D341Med (cell line): ENCODE measurements around the gene ST6GALNAC2.
"Not testable (repeated sequence)": the region's sequence is repeated elsewhere in the genome, so short reads cannot be mapped to it uniquely, and the experiment has no call there.

Source experiments
- DNase-seq: peaks from one replicate; pipeline ENCODE4 v3.0.0; 2012; ENCODE audit warnings: low spot score

The ST6GALNAC2 gene

DNA sequence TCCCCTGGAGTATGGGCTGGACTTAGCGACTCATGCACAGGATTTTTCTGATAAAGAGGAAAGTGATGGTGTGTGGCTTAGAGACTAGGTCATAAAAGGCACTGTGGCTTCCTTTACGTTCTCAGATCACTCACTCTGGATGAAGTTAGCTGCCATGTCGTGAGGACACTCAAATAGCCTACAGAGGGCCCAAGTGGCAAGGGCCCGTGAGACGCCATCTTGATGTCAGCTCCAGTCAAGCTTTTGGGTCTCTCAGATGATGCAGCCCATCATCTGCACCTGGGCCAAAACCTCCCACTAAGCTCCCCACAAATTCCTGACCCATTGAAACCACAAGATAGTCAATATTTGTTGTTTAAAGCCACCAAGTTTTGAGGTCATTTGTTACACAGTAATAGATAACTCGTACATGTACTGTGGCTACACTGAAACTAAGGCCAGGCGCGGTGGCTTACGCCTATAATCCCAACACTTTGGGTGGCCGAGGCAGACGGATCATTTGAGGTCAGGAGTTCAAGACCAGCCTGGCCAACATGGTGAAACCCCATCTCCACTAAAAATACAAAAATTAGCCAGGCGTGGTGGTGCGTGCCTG lies 14.7 kb downstream of the ST6GALNAC2 start:
- no peak for DNase-seq

DNA sequence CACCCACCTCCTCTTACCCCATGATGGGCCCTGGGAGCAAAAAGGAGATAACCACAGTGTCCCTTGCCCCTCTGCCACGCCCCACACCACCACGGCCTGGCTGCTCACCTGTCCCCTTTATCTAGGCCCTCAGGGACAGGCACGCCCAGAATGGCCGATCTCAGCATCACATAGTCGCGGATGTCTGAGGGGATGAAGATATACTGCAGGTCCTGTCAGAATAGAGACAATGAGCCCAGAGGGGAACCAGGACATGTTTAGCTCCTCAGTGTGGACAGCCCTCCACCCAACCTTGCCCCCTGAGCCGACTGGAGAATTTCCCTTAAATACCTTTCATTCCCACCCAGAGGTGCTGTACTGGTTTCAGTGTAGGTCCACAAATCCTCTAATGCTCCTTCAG lies 15.2 kb downstream of the ST6GALNAC2 start:
- no peak for DNase-seq

DNA sequence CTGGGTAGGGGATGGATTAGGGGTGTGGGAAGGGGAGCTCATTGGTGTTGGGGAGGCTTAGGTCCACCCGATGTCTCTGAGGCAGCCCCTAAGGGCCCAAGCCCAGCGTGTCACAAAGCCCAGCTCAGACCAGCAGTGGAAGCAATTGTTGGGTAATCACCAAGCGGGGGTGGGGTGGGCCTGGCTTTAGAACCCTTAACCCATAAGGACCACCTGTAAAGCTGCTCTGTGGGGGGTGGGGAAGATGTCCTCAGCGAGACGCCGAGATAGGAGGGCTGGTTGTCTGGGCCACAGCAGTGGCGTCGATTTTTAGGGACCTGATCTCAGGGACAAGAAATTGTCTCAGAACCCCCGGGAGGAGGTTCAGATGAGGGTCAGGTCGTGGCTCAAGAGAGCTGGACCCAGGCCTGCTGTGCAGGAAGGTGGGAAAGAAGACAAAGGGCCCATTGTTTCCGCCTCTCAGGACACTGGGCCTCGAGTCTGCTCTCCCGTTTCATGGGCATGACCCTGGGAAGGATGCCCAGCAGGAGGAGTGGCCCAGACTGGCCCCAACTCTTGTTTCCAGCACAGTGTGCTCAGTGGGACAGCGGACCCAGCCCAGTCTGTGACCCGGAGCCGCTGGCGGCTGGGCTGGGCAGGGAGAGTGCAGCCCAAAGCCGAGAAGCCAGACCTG lies 15.9 kb downstream of the ST6GALNAC2 start:
- peak; percentile 39 for DNase-seq

DNA sequence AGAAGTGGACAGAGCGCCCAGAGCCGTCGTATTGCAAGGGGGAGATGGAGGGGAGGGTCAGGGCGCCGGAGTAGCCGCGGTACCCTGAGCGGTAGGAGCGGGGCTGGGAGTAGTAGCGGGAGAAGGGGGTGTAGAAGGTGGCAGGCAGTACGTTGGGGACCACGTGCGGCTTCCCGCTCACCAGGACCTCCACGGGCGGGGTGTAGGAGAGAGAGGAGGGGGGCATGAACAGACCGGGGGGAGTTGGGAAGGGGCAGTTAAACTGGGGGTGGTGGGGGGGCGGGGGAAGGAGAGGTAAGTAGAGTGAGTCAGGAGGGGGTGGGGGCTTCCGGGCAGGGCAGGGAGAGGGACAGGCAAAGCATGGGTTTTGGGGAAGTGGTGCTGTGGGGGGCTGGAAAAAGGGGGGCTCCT lies 16.8 kb downstream of the ST6GALNAC2 start:
- peak; percentile 63 for DNase-seq

DNA sequence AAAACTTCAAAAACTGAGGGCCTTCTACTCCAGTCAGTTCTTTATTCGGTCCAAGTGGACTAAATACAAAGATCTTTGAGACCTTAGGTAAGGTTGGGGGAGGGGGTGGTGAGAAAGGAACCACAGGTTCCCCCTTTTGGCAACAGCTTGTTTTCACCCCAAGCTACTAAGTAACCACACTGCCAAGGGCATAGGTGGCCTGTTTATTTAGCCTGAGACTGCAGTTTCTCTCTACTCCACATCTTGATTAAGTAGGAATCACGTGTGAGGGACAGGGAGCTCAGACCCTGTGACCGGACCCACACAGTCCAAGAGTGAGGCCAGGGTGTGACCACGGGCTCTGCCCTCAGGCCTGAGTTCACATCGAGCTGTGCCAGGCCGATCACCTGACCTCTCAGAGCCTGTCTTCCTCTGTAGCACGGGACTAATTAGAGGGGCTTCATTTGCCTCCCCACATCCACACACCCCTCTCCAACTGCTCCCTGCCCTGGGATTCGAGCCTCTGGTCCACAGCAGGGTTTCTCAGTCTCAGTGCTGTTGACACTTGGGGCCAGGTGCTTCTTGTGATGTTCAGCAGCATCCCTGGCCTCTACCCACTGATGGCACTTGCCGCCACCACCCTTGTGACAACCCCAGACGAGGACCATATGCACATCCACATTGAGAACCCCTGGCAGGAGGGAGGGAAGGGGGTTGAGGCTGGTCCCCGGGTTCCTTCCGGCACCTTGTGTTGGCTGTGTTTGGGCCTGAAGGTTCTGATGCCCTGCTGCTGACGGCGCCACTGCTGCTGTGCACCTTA lies 17.8 kb downstream of the ST6GALNAC2 start:
- peak; percentile 47 for DNase-seq

DNA sequence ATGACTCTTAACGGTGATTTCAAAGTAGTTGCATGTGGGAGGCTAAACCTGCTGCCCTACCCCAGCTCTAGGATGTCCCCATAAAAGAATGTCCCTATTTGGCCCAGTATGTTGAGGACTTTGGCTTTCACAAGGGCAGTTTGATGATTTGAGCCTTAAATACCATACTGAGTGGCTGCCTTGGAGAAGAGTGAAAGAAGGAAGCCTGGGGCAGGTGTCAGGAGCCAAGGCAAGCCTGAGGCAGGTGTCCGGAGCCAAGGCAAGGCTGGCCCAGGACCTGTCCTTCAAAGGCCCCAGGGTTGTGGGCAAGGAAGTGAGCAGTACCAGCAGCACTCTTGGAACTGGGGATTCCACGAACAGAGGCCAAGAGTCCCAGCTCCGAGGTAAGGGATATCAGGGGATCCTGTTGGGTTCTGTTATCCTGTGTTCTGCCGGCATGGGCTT lies 18.6 kb downstream of the ST6GALNAC2 start:
- peak; percentile 37 for DNase-seq

DNA sequence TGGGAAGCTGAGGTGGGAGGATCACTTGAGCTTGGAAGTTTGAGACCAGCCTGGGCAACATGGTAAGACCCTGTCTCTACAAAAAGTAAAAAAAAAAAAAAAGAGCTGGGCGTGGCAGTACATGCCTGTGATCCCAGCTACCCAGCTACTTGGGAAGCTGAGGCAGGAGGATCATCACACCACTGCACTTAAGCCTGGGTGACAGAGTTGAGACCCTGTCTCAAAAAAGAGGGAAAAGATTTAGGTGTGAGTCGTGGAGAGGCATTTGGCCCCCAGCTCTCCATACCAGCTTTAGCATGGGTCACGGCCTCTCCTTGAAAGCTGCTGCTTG lies 19.1 kb downstream of the ST6GALNAC2 start:
- no peak for DNase-seq

DNA sequence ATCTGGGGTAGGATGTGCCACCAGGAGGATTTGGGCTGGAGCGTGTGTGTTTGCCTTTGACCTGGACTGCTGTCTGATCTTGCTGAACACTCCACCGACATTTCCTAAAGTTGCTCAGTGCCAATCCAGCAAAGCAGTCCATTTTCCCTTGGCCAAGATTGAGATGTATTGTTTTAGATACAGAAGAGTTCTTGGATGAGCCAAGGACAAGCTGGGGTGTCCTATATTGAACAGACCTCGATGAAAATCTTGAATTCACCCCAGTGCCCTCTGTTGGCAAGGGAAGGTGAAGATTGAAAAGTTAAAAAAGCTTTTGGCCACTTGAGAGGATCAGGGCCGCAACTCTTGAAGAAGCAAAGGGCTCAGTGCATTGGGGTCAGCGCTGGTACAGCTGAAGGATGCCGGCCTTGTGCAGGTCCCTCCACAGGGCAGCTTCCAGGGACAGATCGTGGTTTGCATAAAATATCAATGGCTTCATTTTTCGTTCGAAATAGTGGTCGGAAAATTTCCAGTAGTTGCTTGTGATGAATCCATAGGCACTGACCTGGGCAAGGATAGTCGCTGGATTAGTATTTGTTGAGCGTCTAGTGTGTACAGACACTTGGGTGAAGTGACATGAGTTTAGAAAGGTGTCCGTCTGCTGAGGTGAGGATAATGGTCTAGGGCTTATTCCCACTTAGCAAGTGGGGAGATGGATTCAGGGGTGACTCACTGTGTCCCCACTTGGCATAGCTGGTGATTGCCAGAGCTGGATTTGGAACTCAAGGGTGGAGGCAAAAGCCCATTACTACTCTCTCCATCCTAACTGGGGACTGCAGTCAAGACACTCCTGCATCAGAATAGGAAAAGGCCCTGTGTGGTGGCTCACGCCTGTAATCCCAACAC lies 19.7 kb downstream of the ST6GALNAC2 start:
- DNase-seq: peak; percentile 30

DNA sequence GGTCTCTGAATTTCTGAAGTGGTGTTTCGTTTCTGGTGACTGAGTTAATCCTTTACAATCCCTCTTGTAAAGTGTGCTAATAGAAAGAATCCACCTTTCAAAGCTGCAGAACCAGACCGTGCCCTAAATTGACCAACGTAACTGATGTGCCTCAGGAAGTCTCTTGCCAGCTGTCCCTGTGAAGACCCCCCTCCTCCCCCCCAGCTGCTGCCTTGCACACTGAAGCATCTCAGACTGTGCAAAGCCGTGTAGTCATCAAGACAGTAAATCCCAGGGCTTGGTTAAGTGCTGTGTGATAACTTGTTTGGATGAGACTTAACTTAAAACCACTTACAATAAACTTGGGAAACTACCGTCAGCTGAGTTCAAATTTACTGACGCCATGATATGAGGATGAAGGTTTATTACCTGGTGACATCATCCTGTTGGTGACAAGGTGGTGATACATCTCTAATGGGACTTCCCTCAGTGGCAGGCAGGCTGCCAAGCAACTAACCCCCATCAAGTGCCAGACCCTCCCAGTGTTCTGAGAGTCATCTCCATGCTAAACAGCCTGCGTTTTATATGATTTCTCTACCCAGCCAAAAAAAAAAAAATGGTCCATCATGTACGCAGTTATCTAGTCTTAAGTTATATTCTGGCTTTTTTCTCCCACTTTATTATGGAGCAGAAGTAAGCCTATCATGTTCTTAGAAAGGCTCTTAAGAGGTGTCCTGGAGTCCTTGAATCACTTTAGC lies 20.5 kb downstream of the ST6GALNAC2 start:
- DNase-seq: peak; percentile 44

DNA sequence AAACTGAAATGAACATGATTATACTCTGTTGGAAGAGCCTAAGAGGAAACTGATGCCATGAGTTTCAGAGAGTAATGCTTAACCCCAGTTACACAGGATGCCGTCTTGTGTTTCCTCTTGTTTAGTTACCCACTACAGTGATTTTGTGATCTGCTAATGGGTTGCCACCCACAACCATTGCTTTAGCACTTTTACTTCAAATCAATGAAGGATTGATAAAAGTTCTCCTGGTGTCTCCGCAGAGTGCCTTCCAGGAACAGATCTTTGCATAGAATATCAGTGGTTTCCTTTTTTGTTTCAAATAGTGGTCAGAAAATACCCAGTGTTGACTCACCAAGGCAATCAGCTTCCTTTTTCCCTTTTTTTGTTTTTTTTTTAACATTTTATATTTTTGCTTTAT lies 22.3 kb downstream of the ST6GALNAC2 start:
- DNase-seq: not testable (repeated sequence)

DNA sequence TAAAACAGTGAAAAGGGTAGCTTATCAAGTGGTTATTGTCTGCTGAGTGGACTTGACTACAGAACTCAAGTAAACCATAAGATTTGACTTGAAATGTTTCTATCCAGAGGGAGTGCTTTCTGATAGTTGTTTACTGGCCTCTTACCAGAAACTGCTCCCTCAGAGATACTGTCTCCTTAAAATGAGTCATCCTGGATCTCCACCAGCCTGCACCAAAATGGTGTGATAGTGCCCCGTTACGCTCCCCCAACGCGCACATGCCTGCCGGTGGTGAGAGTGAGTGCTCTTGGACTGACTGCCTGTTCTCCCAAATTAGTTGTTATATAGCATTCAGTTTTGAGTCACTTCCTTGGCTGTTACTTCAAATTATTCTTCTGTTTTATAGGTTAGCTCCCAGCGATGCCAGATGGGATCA lies 22.9 kb downstream of the ST6GALNAC2 start:
- no peak for DNase-seq

DNA sequence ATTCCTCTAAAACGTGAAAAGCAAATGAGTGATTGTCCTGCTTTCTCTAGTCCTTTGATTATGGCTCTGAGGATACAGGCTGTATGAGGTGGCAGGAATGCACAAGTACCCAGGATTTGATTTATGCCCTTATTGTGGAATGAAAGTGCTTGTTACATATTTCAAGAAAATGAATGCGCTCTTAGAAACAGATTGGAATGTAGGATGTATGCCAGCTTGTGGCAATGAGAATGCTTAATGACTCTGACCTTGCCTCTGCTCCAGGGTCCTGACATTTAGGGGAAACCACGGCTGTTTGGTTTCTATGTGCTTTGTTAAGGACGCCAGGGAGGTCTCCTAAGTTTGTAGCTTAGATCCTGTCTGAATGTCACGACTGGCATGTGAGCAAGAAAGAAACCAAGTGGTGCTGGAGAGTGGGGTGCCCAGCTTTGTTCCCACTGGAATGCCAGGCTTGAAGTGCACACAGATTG lies 23.8 kb downstream of the ST6GALNAC2 start:
- DNase-seq: no peak

DNA sequence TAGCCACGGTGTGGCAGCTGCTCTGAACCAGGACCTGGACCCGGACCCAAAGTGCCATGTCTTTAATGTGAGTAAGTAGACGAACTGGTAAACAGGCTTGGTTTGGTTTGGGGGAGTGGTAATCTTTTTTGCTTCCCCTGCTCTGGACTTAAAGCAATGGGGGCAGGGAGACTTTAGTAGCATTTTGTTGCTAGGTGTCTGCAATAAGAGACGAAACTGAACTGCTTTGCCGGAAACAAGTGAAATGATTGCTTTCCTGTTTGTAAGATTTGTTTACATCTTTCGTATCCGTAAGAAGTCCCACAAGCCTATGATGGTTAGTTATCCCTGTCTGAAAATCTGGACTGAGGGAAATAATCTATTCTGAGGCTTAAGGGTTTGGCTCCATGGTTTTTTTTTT lies 24.3 kb downstream of the ST6GALNAC2 start:
- no peak for DNase-seq

DNA sequence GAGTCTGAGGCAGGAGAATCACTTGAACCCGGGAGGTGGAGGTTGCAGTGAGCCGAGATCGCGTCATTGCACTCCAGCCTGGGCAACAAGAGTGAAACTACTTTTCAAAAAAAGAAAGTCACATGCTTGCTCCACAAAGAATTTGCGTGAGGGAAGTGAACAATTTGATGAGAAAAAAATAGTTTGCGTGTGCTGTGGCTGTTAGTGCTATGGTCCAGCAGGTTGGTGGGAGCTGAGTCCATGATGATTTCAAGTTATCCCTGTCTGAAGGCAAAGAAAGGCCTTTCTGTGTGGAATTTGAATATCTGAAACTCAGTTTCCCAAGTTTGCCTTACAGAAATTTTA lies 24.8 kb downstream of the ST6GALNAC2 start:
- no peak for DNase-seq

DNA sequence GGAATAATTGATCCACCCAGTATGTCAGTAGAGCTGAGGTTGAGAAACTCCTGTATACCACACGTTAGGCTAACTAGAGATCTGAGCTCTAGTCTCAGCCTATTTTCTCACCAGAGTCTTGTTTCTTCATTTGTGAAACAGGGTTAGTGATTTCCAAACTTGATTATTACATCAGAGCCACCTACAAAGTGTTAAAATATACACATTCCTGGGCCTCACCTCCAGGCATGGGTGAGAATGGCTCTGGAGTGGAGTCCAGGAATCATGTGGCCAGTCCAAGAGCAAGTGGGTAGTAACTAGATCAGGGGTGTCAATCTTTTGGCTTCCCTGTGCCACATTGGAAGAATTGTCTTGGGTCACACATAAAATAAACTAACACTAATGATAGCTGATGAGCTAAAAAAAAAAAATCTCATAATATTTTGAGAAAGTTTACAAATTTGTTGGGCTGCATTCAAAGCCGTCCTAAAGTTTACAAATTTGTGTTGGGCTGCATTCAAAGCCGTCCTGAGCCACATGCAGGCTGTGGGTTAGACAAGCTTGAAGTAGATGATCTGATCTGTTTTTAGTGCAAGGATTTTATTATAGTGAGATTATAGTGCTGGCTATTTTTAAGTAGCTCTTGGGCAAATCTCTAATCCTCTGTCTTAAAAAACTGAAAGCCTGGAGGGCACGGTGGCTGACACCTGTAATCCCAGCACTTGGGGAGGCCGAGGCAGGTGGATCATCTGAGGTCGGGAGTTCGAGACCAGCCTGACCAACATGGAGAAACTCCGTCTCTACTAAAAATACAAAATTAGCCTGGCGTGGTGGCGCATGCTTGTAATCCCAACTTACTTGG lies 25.4 kb downstream of the ST6GALNAC2 start:
- no peak for DNase-seq

DNA sequence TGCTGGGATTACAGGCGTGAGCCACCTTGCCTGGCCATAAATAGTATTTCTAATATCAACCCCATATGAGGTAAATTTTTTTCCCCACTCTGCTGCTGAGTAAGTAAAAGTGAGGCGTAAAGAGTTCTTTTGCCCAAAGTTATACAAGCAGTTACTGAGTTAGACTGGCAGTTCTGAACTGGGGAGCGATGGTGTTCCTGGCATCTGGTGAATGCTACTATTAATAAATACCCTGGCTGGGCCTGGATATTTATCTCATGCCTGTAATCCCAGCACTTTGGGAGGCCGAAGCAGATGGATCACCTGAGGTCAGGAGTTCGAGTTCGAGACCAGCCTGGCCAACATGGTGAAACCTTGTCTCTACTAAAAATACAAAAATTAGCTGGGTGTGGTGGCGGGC lies 26.2 kb downstream of the ST6GALNAC2 start:
- DNase-seq: not testable (repeated sequence)

DNA sequence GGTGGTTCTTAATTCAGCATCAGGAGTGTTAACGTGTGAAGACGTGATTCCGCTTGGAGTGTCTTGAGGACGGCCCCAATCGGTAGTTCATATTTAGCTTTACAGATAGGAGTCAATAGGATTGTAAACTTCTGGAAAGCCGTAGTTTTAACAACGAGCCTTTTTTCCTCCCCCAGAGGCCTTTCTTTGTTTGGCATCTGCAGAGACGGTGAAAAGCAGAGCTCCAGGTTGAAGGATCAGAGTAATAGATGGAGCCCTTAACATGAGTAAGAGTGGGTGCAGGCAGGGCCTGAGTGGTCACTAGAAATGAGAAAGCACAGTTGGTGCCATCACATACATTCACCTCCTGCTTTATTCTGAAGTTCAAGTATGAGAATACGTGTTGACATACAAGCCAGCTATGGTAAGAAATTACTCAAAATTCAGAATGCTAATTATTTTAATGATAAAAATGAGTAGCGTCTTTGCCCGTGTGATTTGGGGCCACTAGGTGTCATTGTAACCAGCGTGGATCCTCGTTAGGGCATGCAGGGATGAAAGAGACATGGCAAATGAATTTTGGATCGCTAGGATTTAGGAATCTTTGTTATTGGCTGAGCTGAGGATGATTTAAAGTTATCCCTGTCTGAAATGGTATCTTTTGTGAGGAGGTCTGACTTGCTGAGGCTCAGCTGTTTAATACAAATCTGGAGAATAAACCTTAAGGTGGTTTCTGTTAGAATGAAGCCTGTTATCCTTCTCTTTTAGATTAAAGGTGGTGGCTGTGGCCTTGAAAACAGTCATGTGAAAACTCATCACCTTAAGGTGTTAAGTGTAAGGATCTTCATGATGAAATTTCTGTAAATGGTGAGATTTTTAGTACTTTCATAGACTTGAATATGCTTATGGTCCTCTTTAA lies 27.2 kb downstream of the ST6GALNAC2 start:
- DNase-seq: peak; percentile 64

DNA sequence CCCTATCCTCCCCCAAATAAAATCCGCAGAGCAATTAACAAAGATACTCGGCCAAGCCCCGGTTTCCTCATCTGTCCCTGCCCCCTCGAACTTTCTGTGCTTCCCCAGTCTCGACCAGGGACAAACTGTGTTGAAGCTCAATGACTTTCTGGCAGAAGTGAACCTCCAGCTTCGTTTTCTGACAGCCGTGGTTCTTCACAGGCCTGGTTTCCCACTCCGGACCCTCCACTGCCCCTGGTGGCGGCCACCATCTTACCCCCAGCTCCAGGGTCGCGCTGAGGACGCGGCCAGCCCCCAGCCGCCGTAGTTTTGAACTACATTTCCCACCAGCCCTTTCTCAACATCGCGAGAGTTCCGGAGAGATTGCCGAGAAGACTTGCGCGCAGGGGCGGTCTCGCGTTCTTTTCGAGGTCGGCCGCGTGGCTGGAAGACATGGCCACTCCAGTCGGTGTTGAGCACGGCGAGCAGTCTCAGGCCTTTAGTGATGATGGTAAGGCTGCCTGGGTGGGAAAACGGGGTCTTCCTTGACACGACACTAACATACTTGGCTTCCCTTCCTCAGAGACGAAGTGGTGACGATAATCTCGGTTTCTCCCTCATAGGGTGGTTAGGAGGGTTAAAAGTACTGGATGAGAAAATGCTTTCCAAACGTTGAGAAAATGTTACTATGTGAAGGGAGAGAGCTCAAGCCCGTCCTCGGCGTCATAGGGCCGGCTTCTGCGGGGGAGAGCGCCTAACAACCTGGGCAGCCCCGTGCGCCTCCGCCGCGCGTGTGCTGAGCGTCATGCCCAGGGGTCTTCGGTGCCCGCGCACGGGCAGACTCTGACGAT lies 28.1 kb downstream of the ST6GALNAC2 start:
- peak; percentile 98 for DNase-seq
